Measurements from ENCODE around the gene ANKRD52. TPM values are rescaled to one million over a fixed set of nuclear protein-coding genes. Genes with fewer than 3 reads are reported as not detected.

The ANKRD52 gene
- total and polyA plus RNA-seq, 4 donors, result 5.4 to 13.6 (median 9.3) TPM

DNA sequence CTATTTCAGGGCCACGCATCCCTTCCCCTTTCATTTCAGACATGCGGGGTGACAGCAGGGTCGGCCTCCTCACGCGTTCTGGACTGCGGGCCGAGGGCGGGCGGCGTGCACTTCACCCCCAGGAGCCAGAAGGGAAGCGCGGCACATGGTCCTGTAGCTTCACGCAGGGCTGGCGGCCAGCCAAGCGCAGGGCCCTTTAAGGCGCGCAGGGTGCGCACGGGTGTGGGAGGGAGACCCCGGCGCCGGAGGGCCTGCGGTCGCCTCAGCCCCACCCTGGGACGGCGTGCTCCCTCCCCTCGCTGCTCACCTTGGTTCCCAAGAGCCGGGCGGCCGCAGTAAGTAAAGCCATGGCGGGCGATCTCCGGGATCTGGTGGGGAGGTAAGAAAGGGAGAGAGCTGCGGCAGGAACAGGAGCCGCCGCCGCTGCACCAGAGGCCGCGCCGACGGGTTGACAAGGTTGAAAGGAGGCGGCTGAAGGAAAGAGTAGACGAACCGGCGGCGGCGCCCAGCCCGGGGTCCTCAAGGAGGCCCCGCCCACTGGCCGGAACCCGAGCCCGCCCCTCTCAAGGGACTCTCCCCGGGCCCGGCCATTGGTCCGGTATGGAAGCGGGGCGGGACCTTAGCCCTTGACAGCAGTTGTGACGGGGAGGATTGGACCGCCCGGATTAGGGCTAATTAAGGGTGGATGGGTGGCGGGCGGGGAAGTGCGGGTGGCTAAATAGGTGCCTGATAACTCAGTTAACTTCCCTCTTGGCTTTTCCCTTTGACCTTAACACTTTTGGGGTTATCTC, 41.9 kb upstream of the ANKRD52 start, which contains the start of gene CS:
Gene CS, minus strand, starts transcription at position 478 of the 791 bp plus-strand sequence. Its CDS starts 129 bp downstream, at position 349.
- WGBS, result under 1% methylated on average over 63 of the region's 63 CpGs
- Histone ChIP-seq H3K27ac (ENCODE audit: low read depth in 1 of 2, low read length in 2 of 2) (peak within 1 kb of the TSS; percentile 86 to 95), H3K4me1 (ENCODE audit: control insufficient read depth in 4 of 4, insufficient read depth in 4 of 4, low read length in 3 of 4) (peaks cover 14 to 64% (median 60%) of the 10 kb centered on the region in 4 donors), H3K4me3 (ENCODE audit: low read depth in 1 of 3, low read length in 3 of 3) (peak within 1 kb of the TSS; percentile 70 to 97 (median 96)), H3K36me3 (ENCODE audit: control insufficient read depth in 4 of 4, insufficient read depth in 3 of 4, low read depth in 1 of 4, low read length in 3 of 4) (peaks cover 0 to 2% (median 0%) of the 10 kb centered on the region in 4 donors), H3K9ac (ENCODE audit: low read depth in 1 of 2, low read length in 2 of 2) (peak within 1 kb of the TSS; percentile 67 to 80), H3K27me3 (ENCODE audit: control insufficient read depth in 4 of 4, insufficient read depth in 4 of 4, low read length in 3 of 4) (no peaks in the 10 kb centered on the region), H3K9me3 (ENCODE audit: control insufficient read depth in 4 of 4, low read length in 3 of 4) (no peaks in the 10 kb centered on the region)
- TF ChIP-seq, protein P1, sequence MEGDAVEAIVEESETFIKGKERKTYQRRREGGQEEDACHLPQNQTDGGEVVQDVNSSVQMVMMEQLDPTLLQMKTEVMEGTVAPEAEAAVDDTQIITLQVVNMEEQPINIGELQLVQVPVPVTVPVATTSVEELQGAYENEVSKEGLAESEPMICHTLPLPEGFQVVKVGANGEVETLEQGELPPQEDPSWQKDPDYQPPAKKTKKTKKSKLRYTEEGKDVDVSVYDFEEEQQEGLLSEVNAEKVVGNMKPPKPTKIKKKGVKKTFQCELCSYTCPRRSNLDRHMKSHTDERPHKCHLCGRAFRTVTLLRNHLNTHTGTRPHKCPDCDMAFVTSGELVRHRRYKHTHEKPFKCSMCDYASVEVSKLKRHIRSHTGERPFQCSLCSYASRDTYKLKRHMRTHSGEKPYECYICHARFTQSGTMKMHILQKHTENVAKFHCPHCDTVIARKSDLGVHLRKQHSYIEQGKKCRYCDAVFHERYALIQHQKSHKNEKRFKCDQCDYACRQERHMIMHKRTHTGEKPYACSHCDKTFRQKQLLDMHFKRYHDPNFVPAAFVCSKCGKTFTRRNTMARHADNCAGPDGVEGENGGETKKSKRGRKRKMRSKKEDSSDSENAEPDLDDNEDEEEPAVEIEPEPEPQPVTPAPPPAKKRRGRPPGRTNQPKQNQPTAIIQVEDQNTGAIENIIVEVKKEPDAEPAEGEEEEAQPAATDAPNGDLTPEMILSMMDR (IDR thresholded peaks at IDR 0.05; ENCODE audit: low read depth, low read length, missing input control), result no peak
- TF ChIP-seq ZBTB33 (IDR thresholded peaks at IDR 0.05) (peak; percentile 9), SP1 (IDR thresholded peaks at IDR 0.05) (peak; percentile 86), FOXA2 (IDR thresholded peaks at IDR 0.05) (no peak), RXRA (IDR thresholded peaks at IDR 0.05) (peak; percentile 60 to 65), RAD21 (IDR thresholded peaks at IDR 0.05) (peak; percentile 10 to 40), NR2F2 (IDR thresholded peaks at IDR 0.05) (peak; percentile 86), YY1 (IDR thresholded peaks at IDR 0.05) (peak; percentile 77), MAX (IDR thresholded peaks at IDR 0.05) (no peak), GABPA (IDR thresholded peaks at IDR 0.05 in 1 of 2, conservative IDR thresholded peaks at IDR 0.05 in 1 of 2) (peak; percentile 19 to 68), HNF4A (conservative IDR thresholded peaks at IDR 0.05) (peak; percentile 36 to 46), TAF1 (conservative IDR thresholded peaks at IDR 0.05) (peak; percentile 67), HNF4G (IDR thresholded peaks at IDR 0.05) (no peak), JUND (IDR thresholded peaks at IDR 0.05) (peak in 1 of 2 donors; percentile 42), REST (IDR thresholded peaks at IDR 0.05) (peak; percentile 58), EGR1 (IDR thresholded peaks at IDR 0.05; ENCODE audit: low read depth in 2 of 2) (peak in 1 of 2 donors; percentile 22), FOXA1 (IDR thresholded peaks at IDR 0.05) (no peak)
- TF ChIP-seq, protein P2, sequence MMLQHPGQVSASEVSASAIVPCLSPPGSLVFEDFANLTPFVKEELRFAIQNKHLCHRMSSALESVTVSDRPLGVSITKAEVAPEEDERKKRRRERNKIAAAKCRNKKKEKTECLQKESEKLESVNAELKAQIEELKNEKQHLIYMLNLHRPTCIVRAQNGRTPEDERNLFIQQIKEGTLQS (IDR thresholded peaks at IDR 0.05), result no peak
- peak; percentile 96 for DNase-seq (ENCODE audit: low spot score)

All from liver (tissue), 9 donors.